SJCRH30 (cell line): ENCODE data around the gene AK5. TPM values are rescaled to one million over a fixed set of nuclear protein-coding genes. Genes with fewer than 3 reads are reported as not detected.
A peak's percentile ranks its signal among the peaks of the same experiment; 100 is the strongest.

Source experiments
- DNase-seq, 2 experiments: peaks; one replicate each; pipeline ENCODE4 v3.0.0-alpha.2; 2015 to 2020
- H3K27ac ChIP-seq: fragments of 250-450 bp; sonication (Bioruptor Pico); 2 replicates; pipeline ENCODE4 v1.5.1; 2020; ENCODE audit warnings: mild to moderate bottlenecking, moderate library complexity
- H3K27me3 ChIP-seq: fragments of 250-450 bp; sonication (Bioruptor Pico); 2 replicates; pipeline ENCODE4 v1.5.1; 2020; ENCODE audit warnings: mild to moderate bottlenecking, moderate library complexity
- H3K36me3 ChIP-seq: fragments of 250-450 bp; sonication (Bioruptor Pico); 2 replicates; pipeline ENCODE4 v1.5.1; 2020; ENCODE audit warnings: mild to moderate bottlenecking, moderate library complexity
- H3K4me1 ChIP-seq: fragments of 250-450 bp; sonication (Bioruptor Pico); 2 replicates; pipeline ENCODE4 v1.5.1; 2020; ENCODE audit warnings: mild to moderate bottlenecking, moderate library complexity
- H3K4me3 ChIP-seq: fragments of 250-450 bp; sonication (Bioruptor Pico); 2 replicates; pipeline ENCODE4 v1.5.1; 2020; ENCODE audit warnings: mild to moderate bottlenecking, moderate library complexity
- H3K9me3 ChIP-seq: fragments of 250-450 bp; sonication (Bioruptor Pico); replicated peaks from 2 replicates; pipeline ENCODE4 v1.5.1; 2020; ENCODE audit warnings: mild to moderate bottlenecking, moderate library complexity
- total RNA-seq: library from RNA; depleted of rRNA; stranded (reverse); fragments of >200 nt; shearing (Covaris generic); gene quantifications from 2 replicates; pipeline ENCODE4 v1.2.3, GENCODE V29; 2014

The AK5 gene
- total RNA-seq, 1 experiment from 2014 or later, result 22.3 TPM

GRCh38 chr1:77446841-77447555, 165.2 kb downstream of the AK5 start:
- H3K4me3 ChIP-seq, result no peak overlapping the region
- DNase-seq, result no peak
- H3K4me1 ChIP-seq, result 0 out of 2 replicates have a peak, but pooled peaks cover 2% of the 10 kb centered on the region
- no peak overlapping the region for H3K27ac ChIP-seq
- H3K9me3 ChIP-seq, result no peaks in the 10 kb centered on the region
- H3K27me3 ChIP-seq, result no peaks in the 10 kb centered on the region
- no peaks in the 10 kb centered on the region for H3K36me3 ChIP-seq

GRCh38 chr1:77447669-77448068, 165.8 kb downstream of the AK5 start:
- Histone ChIP-seq H3K27me3 (no peaks in the 10 kb centered on the region), H3K9me3 (no peaks in the 10 kb centered on the region), H3K4me1 (0 out of 2 replicates have a peak, but pooled peaks cover 2% of the 10 kb centered on the region), H3K36me3 (no peaks in the 10 kb centered on the region), H3K27ac (no peak overlapping the region), H3K4me3 (no peak overlapping the region)
- DNase-seq, result no peak

GRCh38 chr1:77459881-77460280, 178.1 kb downstream of the AK5 start:
- no peak for DNase-seq
- Histone ChIP-seq H3K27ac (no peak overlapping the region), H3K4me3 (no peak overlapping the region), H3K4me1 (no peaks in the 10 kb centered on the region; the same call in 1 of the 2 replicates), H3K36me3 (no peaks in the 10 kb centered on the region), H3K9me3 (no peaks in the 10 kb centered on the region), H3K27me3 (no peaks in the 10 kb centered on the region)

- Histone ChIP-seq H3K9me3 (no peaks in the 10 kb centered on the region), H3K27ac (no peak overlapping the region), H3K36me3 (no peaks in the 10 kb centered on the region), H3K4me1 (no peaks in the 10 kb centered on the region), H3K4me3 (no peak overlapping the region), H3K27me3 (no peaks in the 10 kb centered on the region)
- no peak for DNase-seq
Observed at GRCh38 chr1:77461691-77462090, 179.9 kb downstream of the AK5 start.

GRCh38 chr1:77463216-77463615, 181.4 kb downstream of the AK5 start:
- H3K27ac ChIP-seq, result no peak overlapping the region
- H3K4me3 ChIP-seq, result no peak overlapping the region
- H3K9me3 ChIP-seq, result no peaks in the 10 kb centered on the region

GRCh38 chr1:77465139-77465538, 183.3 kb downstream of the AK5 start:
- no peak overlapping the region for H3K27ac ChIP-seq
- H3K9me3 ChIP-seq, result no peaks in the 10 kb centered on the region
- DNase-seq, result no peak

More at GRCh38 chr1:77463216-77463615, 181.4 kb downstream of the AK5 start:
- peaks cover 8% of the 10 kb centered on the region; the same call in 1 of the 2 replicates for H3K4me1 ChIP-seq
- no peaks in the 10 kb centered on the region for H3K36me3 ChIP-seq
- DNase-seq, result no peak
- no peaks in the 10 kb centered on the region for H3K27me3 ChIP-seq

GRCh38 chr1:77465922-77466321, 184.1 kb downstream of the AK5 start:
- no peak overlapping the region for H3K4me3 ChIP-seq
- H3K9me3 ChIP-seq, result no peaks in the 10 kb centered on the region
- H3K27ac ChIP-seq, result no peak overlapping the region
- DNase-seq, result no peak
- H3K36me3 ChIP-seq, result no peaks in the 10 kb centered on the region
- no peaks in the 10 kb centered on the region for H3K27me3 ChIP-seq
- H3K4me1 ChIP-seq, result peaks cover 21% of the 10 kb centered on the region

More at GRCh38 chr1:77465139-77465538, 183.3 kb downstream of the AK5 start:
- H3K36me3 ChIP-seq, result no peaks in the 10 kb centered on the region
- H3K4me1 ChIP-seq, result peaks cover 21% of the 10 kb centered on the region
- no peaks in the 10 kb centered on the region for H3K27me3 ChIP-seq
- no peak overlapping the region for H3K4me3 ChIP-seq

- H3K36me3 ChIP-seq, result no peaks in the 10 kb centered on the region
- H3K4me1 ChIP-seq, result peaks cover 21% of the 10 kb centered on the region
- no peak overlapping the region for H3K4me3 ChIP-seq
- H3K9me3 ChIP-seq, result no peaks in the 10 kb centered on the region
- no peak overlapping the region for H3K27ac ChIP-seq
- DNase-seq, result no peak
- no peaks in the 10 kb centered on the region for H3K27me3 ChIP-seq
Observed at GRCh38 chr1:77467021-77467595, 185.3 kb downstream of the AK5 start.

GRCh38 chr1:77467741-77468140, 185.9 kb downstream of the AK5 start:
- H3K9me3 ChIP-seq, result no peaks in the 10 kb centered on the region
- peaks cover 21% of the 10 kb centered on the region for H3K4me1 ChIP-seq
- no peak overlapping the region for H3K27ac ChIP-seq
- no peaks in the 10 kb centered on the region for H3K27me3 ChIP-seq
- DNase-seq, result peak; percentile 43 to 58
- no peak overlapping the region for H3K4me3 ChIP-seq
- no peaks in the 10 kb centered on the region for H3K36me3 ChIP-seq

GRCh38 chr1:77468257-77468948, 186.6 kb downstream of the AK5 start:
- Histone ChIP-seq H3K4me3 (no peak overlapping the region), H3K27ac (no peak overlapping the region), H3K36me3 (no peaks in the 10 kb centered on the region), H3K4me1 (peaks cover 21% of the 10 kb centered on the region), H3K9me3 (no peaks in the 10 kb centered on the region), H3K27me3 (no peaks in the 10 kb centered on the region)
- DNase-seq, result no peak

GRCh38 chr1:77468949-77469710, 187.3 kb downstream of the AK5 start:
- Histone ChIP-seq H3K9me3 (no peaks in the 10 kb centered on the region), H3K27me3 (no peaks in the 10 kb centered on the region), H3K4me3 (no peak overlapping the region), H3K27ac (no peak overlapping the region), H3K4me1 (peaks cover 21% of the 10 kb centered on the region), H3K36me3 (no peaks in the 10 kb centered on the region)
- DNase-seq, result peak in 1 of 2 experiments; percentile 29

- Histone ChIP-seq H3K4me1 (peaks cover 21% of the 10 kb centered on the region), H3K27ac (no peak overlapping the region), H3K36me3 (no peaks in the 10 kb centered on the region), H3K4me3 (no peak overlapping the region), H3K27me3 (no peaks in the 10 kb centered on the region), H3K9me3 (no peaks in the 10 kb centered on the region)
- DNase-seq, result no peak
Observed at GRCh38 chr1:77471691-77472090, 189.9 kb downstream of the AK5 start.

- Histone ChIP-seq H3K4me3 (no peak overlapping the region), H3K36me3 (no peaks in the 10 kb centered on the region), H3K27me3 (no peaks in the 10 kb centered on the region), H3K9me3 (no peaks in the 10 kb centered on the region), H3K4me1 (peaks cover 11% of the 10 kb centered on the region), H3K27ac (no peak overlapping the region)
- no peak for DNase-seq
Observed at GRCh38 chr1:77473690-77474089, 191.9 kb downstream of the AK5 start.

GRCh38 chr1:77475641-77476040, 193.8 kb downstream of the AK5 start:
- Histone ChIP-seq H3K27ac (no peak overlapping the region), H3K36me3 (no peaks in the 10 kb centered on the region), H3K9me3 (no peaks in the 10 kb centered on the region), H3K4me3 (no peak overlapping the region), H3K27me3 (no peaks in the 10 kb centered on the region), H3K4me1 (no peaks in the 10 kb centered on the region)
- DNase-seq, result no peak

- Histone ChIP-seq H3K36me3 (no peaks in the 10 kb centered on the region), H3K27ac (no peak overlapping the region), H3K4me3 (no peak overlapping the region), H3K27me3 (no peaks in the 10 kb centered on the region), H3K4me1 (no peaks in the 10 kb centered on the region), H3K9me3 (no peaks in the 10 kb centered on the region)
- no peak for DNase-seq
Observed at GRCh38 chr1:77476475-77476874, 194.7 kb downstream of the AK5 start.
